PC-9 (cell line): Measurements from ENCODE around the gene SLC39A3. TPM values are rescaled to one million over a fixed set of nuclear protein-coding genes. Genes with fewer than 3 reads are reported as not detected.

ENCODE experiments used
- BruUV-seq: library from RNA; stranded (reverse); fragments of 400-500 nt; replicated peaks from 2 replicates; lab custom pipeline; 2021; lab: Mats Ljungman, UMichigan
- CTCF ChIA-PET: fragments of 300-600 bp; sonication (Branson Sonifier 250); formaldehyde crosslinking; loops from one replicate; lab custom pipeline; 2022; ENCODE audit warnings: antibody characterized with exemption; lab: Charles Lee
- POLR2A ChIA-PET: fragments of 300-600 bp; sonication (Branson Sonifier 250); formaldehyde crosslinking; loops from one replicate; lab custom pipeline; 2022; ENCODE audit warnings: antibody characterized with exemption; ENCODE audit not compliant: unreplicated experiment; lab: Charles Lee
- DNase-seq, 2 experiments: peaks; one replicate each; pipeline versions ENCODE4 v3.0.0 to v3.0.0-alpha.2; 2015 to 2022; ENCODE audit warnings: mixed read lengths in 1 of 2
- H2AFZ ChIP-seq: fragments of 200-600 bp; sonication (generic); 2 replicates; pipeline ENCODE4 v1.8.1; 2017; ENCODE audit warnings: antibody characterized with exemption
- H3F3A ChIP-seq: fragments of 200-600 bp; sonication (generic); 2 replicates; pipeline ENCODE4 v1.8.1; 2017; ENCODE audit warnings: antibody characterized with exemption, mild to moderate bottlenecking, low read depth; ENCODE audit not compliant: insufficient read depth
- H3K27ac ChIP-seq: fragments of 200-600 bp; sonication (generic); 2 replicates; pipeline ENCODE4 v1.6.1; 2016; ENCODE audit warnings: mixed run types
- H3K27me3 ChIP-seq: fragments of 200-600 bp; sonication (generic); 2 replicates; pipeline ENCODE4 v1.6.1; 2016; ENCODE audit warnings: low read depth, mixed run types; ENCODE audit not compliant: insufficient read depth
- H3K36me3 ChIP-seq: fragments of 200-600 bp; sonication (generic); 2 replicates; pipeline ENCODE4 v1.6.1; 2016; ENCODE audit warnings: low read depth, mixed run types
- H3K4me1 ChIP-seq: fragments of 200-600 bp; sonication (generic); replicated peaks from 2 replicates; pipeline ENCODE4 v1.6.1; 2016; ENCODE audit warnings: mixed run types; ENCODE audit not compliant: insufficient read depth
- H3K4me2 ChIP-seq: fragments of 200-600 bp; sonication (generic); 2 replicates; pipeline ENCODE4 v1.6.1; 2017; ENCODE audit warnings: mixed run types
- H3K4me3 ChIP-seq: fragments of 200-600 bp; sonication (generic); 2 replicates; pipeline ENCODE4 v1.6.1; 2016; ENCODE audit warnings: mixed run types
- H3K79me2 ChIP-seq: fragments of 200-600 bp; sonication (generic); 2 replicates; pipeline ENCODE4 v1.6.1; 2017; ENCODE audit warnings: low read depth, mixed run types
- H3K9me2 ChIP-seq: fragments of 200-600 bp; sonication (generic); 2 replicates; pipeline ENCODE4 v1.8.1; 2017; ENCODE audit warnings: mild to moderate bottlenecking; ENCODE audit not compliant: insufficient read depth
- H3K9me3 ChIP-seq: fragments of 200-600 bp; sonication (generic); 2 replicates; pipeline ENCODE4 v1.8.1; 2016; ENCODE audit warnings: low read depth; ENCODE audit not compliant: insufficient read depth
- H4K20me1 ChIP-seq: fragments of 200-600 bp; sonication (generic); 2 replicates; pipeline ENCODE4 v1.8.1; 2017; ENCODE audit not compliant: insufficient read depth
- EZH2 ChIP-seq: fragments of 200-600 bp; sonication (generic); IDR thresholded peaks from 2 replicates; pipeline ENCODE4 v1.8.0; 2017; ENCODE audit warnings: antibody characterized with exemption, low read depth
- intact Hi-C: fragments of 100-400 bp; cut with micrococcal nuclease; formaldehyde crosslinking; loops from one replicate; pipeline ENCODE4 v1.10.0; 2022; ENCODE audit not compliant: unreplicated experiment
- total RNA-seq: library from RNA; stranded (reverse); gene quantifications from 2 replicates; pipeline ENCODE4 v1.2.3, GENCODE V29; 2021
- TF ChIP-seq, protein P1 (sequence below): fragments of 200-600 bp; sonication (generic); conservative IDR thresholded peaks from 2 replicates; pipeline ENCODE4 v1.6.1; 2017; ENCODE audit warnings: mixed run types, antibody characterized with exemption, mild to moderate bottlenecking, moderate library complexity

Gene SLC39A3
- total RNA-seq, 1 experiment from 2014 or later: 21.6 TPM

DNA sequence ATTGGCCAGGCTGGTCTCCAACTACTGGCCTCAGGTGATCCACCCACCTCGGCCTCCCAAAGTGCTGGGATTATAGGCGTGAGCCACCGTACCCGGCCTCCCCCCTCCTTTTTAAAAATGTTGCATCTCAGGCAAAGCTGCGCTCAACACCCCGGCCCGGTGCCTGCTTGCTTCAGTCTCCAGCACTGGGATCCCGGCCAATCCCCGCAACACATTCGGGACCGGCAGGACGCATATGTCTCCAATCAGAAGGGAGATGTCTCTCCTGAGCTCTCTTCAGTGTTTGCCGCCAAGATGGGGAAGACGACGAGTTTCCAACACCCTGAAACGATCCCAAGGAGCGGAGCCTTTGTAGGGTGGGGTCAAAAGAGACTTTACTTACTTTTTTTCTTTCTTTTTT is 53.5 kb downstream of the SLC39A3 start:
- Histone ChIP-seq H3K9me3 (no peaks in the 10 kb centered on the region), H3F3A (no peaks in the 10 kb centered on the region), H3K27me3 (no peaks in the 10 kb centered on the region), H3K79me2 (no peaks in the 10 kb centered on the region), H3K4me1 (no peaks in the 10 kb centered on the region), H3K4me3 (no peak overlapping the region), H2AFZ (no peak overlapping the region), H3K27ac (no peak overlapping the region), H3K36me3 (no peaks in the 10 kb centered on the region), H3K4me2 (no peak overlapping the region), H4K20me1 (no peaks in the 10 kb centered on the region), H3K9me2 (no peaks in the 10 kb centered on the region)
- CTCF ChIA-PET: no interaction called here
- intact Hi-C loops: no loop called here
- POLR2A ChIA-PET: no interaction called here
- BruUV-seq: no TSS peak
- TF ChIP-seq, protein P1, sequence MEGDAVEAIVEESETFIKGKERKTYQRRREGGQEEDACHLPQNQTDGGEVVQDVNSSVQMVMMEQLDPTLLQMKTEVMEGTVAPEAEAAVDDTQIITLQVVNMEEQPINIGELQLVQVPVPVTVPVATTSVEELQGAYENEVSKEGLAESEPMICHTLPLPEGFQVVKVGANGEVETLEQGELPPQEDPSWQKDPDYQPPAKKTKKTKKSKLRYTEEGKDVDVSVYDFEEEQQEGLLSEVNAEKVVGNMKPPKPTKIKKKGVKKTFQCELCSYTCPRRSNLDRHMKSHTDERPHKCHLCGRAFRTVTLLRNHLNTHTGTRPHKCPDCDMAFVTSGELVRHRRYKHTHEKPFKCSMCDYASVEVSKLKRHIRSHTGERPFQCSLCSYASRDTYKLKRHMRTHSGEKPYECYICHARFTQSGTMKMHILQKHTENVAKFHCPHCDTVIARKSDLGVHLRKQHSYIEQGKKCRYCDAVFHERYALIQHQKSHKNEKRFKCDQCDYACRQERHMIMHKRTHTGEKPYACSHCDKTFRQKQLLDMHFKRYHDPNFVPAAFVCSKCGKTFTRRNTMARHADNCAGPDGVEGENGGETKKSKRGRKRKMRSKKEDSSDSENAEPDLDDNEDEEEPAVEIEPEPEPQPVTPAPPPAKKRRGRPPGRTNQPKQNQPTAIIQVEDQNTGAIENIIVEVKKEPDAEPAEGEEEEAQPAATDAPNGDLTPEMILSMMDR: no peak
- no peak for TF ChIP-seq EZH2
- no peak for DNase-seq

DNA sequence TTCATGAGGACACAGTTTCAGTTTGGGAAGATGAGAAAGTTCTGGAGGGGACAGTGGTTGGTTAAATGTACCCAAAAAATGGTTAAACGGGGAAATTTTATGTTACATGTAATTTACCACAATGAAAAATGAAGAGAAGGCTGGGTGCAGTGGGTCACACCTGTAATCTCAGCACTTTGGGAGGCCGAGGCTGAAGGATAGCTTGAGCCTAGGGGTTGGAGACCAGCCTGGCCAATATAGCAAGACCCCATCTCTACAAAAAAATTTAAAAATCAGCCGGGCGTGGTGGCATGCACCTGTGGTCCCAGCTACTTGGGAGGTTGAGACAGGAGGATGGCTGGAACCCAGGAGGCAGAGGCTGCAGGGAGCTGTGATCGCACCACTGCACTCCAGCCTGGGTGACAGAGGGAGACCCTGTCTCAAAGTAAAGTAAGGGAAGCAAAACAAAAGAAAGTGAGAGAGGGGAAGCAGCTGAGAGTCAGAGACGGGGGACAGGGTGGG is 54.6 kb downstream of the SLC39A3 start:
- H3K27ac ChIP-seq: no peak overlapping the region
- H4K20me1 ChIP-seq: no peaks in the 10 kb centered on the region
- CTCF ChIA-PET: no interaction called here
- no peaks in the 10 kb centered on the region for H3K9me3 ChIP-seq
- H3K79me2 ChIP-seq: no peaks in the 10 kb centered on the region
- no peaks in the 10 kb centered on the region for H3K36me3 ChIP-seq
- no peaks in the 10 kb centered on the region for H3K4me1 ChIP-seq
- DNase-seq: no peak
- no peak overlapping the region for H2AFZ ChIP-seq
- no peaks in the 10 kb centered on the region for H3K9me2 ChIP-seq
- no TSS peak for BruUV-seq
- no peaks in the 10 kb centered on the region for H3F3A ChIP-seq
- no peak overlapping the region for H3K4me2 ChIP-seq
- H3K4me3 ChIP-seq: no peak overlapping the region
- intact Hi-C loops: no loop called here
- no peaks in the 10 kb centered on the region for H3K27me3 ChIP-seq
- POLR2A ChIA-PET: no interaction called here
- TF ChIP-seq EZH2: no peak
- TF ChIP-seq, protein P1: no peak

DNA sequence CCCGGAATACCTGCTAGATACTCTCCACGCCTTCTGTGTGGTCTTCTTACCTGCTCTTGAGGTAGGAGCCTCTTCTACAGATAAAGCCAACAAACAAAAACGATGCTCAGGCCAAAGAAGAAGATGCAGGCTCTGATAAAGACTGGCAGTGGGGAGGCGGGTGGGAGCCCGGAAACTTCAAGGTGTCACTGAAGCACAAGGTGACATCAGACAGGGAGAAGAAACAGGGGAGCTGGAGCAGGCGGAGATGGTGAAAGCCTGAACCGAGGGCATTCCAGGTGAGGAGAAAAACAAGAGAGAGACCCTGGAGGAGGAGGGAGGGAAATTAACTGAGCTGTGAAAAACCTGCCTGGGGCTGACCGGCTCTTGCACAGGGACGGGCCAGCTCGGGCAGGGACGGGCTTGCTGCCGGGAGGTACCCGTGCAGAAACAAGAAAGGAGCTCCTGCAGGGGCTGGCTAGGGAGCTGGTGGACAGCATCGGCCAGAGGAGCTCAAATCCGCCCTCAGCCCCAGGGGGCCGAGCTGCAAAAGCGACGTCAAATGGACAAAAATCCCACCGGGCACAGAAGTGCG is 56.3 kb downstream of the SLC39A3 start:
- Histone ChIP-seq H2AFZ (no peak overlapping the region), H3K79me2 (no peaks in the 10 kb centered on the region), H3K36me3 (no peaks in the 10 kb centered on the region), H3K4me1 (no peaks in the 10 kb centered on the region), H3K9me2 (no peaks in the 10 kb centered on the region), H3K4me2 (no peak overlapping the region), H3K27me3 (0 out of 2 replicates have a peak, but pooled peaks cover under 1% of the 10 kb centered on the region), H3K27ac (no peak overlapping the region), H3K4me3 (no peak overlapping the region), H4K20me1 (no peaks in the 10 kb centered on the region), H3K9me3 (no peaks in the 10 kb centered on the region), H3F3A (no peaks in the 10 kb centered on the region)
- TF ChIP-seq, protein P1: no peak
- no peak for TF ChIP-seq EZH2
- no TSS peak for BruUV-seq
- no peak for DNase-seq
- intact Hi-C loops: no loop called here
- CTCF ChIA-PET: no interaction called here
- POLR2A ChIA-PET: interaction anchor here (0.6 kb wide), 1 partner anchor 244 kb away, joined by 9 read pairs; no protein-coding TSS in a partner anchor

Other genes with a start within 250 kb of the SLC39A3 start
- gene GNG7, start 37.3 kb downstream of the SLC39A3 start, total RNA-seq: 2.8 and 3.0 TPM in 2 replicates
- 0.57 and 1.0 TPM in 2 replicates for gene DIRAS1, start 18.6 kb downstream of the SLC39A3 start, total RNA-seq
- gene SGTA, start 43.3 kb upstream of the SLC39A3 start, total RNA-seq: 35.1 and 40.7 TPM in 2 replicates
- gene THOP1, start 45.5 kb upstream of the SLC39A3 start, total RNA-seq: 83.2 and 85.8 TPM in 2 replicates
- 3.3 and 5.6 TPM in 2 replicates for gene ZNF554, start 79.9 kb upstream of the SLC39A3 start, total RNA-seq
- gene ZNF555, start 101.5 kb upstream of the SLC39A3 start, total RNA-seq: 1.2 and 2.2 TPM in 2 replicates
- gene ZNF556, start 127.3 kb upstream of the SLC39A3 start, total RNA-seq: not detected in 2 replicates
- 2.6 TPM in 2 replicates for gene ZNF57, start 160.9 kb upstream of the SLC39A3 start, total RNA-seq
- 2.1 and 2.5 TPM in 2 replicates for gene ZNF77, start 205.0 kb upstream of the SLC39A3 start, total RNA-seq
- 0.90 and 1.1 TPM in 2 replicates for gene TLE6, start 237.5 kb upstream of the SLC39A3 start, total RNA-seq